GM21723 (cell line): Measurements from ENCODE around the gene PRSS57.
A peak's percentile ranks its signal among the peaks of the same experiment; 100 is the strongest.
"Not testable (repeated sequence)": the region's sequence is repeated elsewhere in the genome, so short reads cannot be mapped to it uniquely, and the experiment has no call there.

Source experiments
- ATAC-seq: cut with Tn5 transposase; IDR thresholded peaks from one replicate; pipeline ENCODE4 v1.9.1; 2021; ENCODE audit warnings: mild to moderate bottlenecking, moderate library complexity; ENCODE audit not compliant: unreplicated experiment

The PRSS57 gene

GRCh38 chr19:676007-676338 lies 19.3 kb downstream of the PRSS57 start:
- ATAC-seq = no peak

GRCh38 chr19:674282-675151 lies 20.7 kb downstream of the PRSS57 start:
- ATAC-seq = no peak

GRCh38 chr19:670609-671075 lies 24.6 kb downstream of the PRSS57 start:
- ATAC-seq = no peak

GRCh38 chr19:668675-669434 lies 26.4 kb downstream of the PRSS57 start:
- ATAC-seq = not testable (repeated sequence)

- ATAC-seq = not testable (repeated sequence)
These were observed 28.2 kb downstream of the PRSS57 start for GRCh38 chr19:666985-667573.

- no peak for ATAC-seq
These were observed 30.3 kb downstream of the PRSS57 start for GRCh38 chr19:664913-665443.

GRCh38 chr19:663682-664117 lies 31.6 kb downstream of the PRSS57 start:
- no peak for ATAC-seq

- peak; percentile 40 for ATAC-seq
These were observed 32.1 kb downstream of the PRSS57 start, which contains the start of gene RNF126 for GRCh38 chr19:662962-663681. Gene RNF126 (minus strand): TSS chr19:663214. CDS start chr19:663121, 93 bp downstream.

- ATAC-seq = no peak
These were observed 32.9 kb downstream of the PRSS57 start for GRCh38 chr19:662207-662961.

GRCh38 chr19:661427-662196 lies 33.6 kb downstream of the PRSS57 start:
- ATAC-seq = peak; percentile 31

GRCh38 chr19:660793-661426 lies 34.3 kb downstream of the PRSS57 start:
- no peak for ATAC-seq

GRCh38 chr19:658916-659839 lies 36.1 kb downstream of the PRSS57 start:
- ATAC-seq = no peak

- ATAC-seq = no peak
These were observed 37.0 kb downstream of the PRSS57 start for GRCh38 chr19:658059-658839.

- ATAC-seq = no peak
These were observed 37.6 kb downstream of the PRSS57 start for GRCh38 chr19:657611-658010.

GRCh38 chr19:656751-657559 lies 38.3 kb downstream of the PRSS57 start:
- ATAC-seq = no peak

- no peak for ATAC-seq
These were observed 39.6 kb downstream of the PRSS57 start for GRCh38 chr19:655691-656090.
